ENCODE measurements around the gene MILR1.
"Not testable (repeated sequence)": the region's sequence is repeated elsewhere in the genome, so short reads cannot be mapped to it uniquely, and the experiment has no call there.

MILR1 gene

GRCh38 chr17:64418506-64419339 lies 30.2 kb upstream of the MILR1 start:
- peak; percentile 71 for TF ChIP-seq CTCF (IDR thresholded peaks at IDR 0.05; ENCODE audit: extremely low read depth, insufficient read depth, missing control alignments)
- peak; percentile 56 for DNase-seq (ENCODE audit: low spot score)
- in situ Hi-C loops (cut with MboI; ENCODE audit: low pct_unique_long_range_greater_than_20kb, low sequenced_read_pairs, unreplicated experiment): no loop called here

- peak; percentile 61 for DNase-seq (ENCODE audit: low spot score)
- peak; percentile 66 for TF ChIP-seq CTCF (IDR thresholded peaks at IDR 0.05; ENCODE audit: extremely low read depth, insufficient read depth, missing control alignments)
- in situ Hi-C loops (cut with MboI; ENCODE audit: low pct_unique_long_range_greater_than_20kb, low sequenced_read_pairs, unreplicated experiment): loop anchor here (5.0 to 10.0 kb wide), 3 partner anchors 67 to 235 kb away; no protein-coding TSS in a partner anchor
Observed at GRCh38 chr17:64420143-64420670, 28.7 kb upstream of the MILR1 start.

GRCh38 chr17:64422121-64422520 lies 26.8 kb upstream of the MILR1 start:
- not testable (repeated sequence) for DNase-seq (ENCODE audit: low spot score)
- in situ Hi-C loops (cut with MboI; ENCODE audit: low pct_unique_long_range_greater_than_20kb, low sequenced_read_pairs, unreplicated experiment): loop anchor here (5.0 to 10.0 kb wide), 3 partner anchors 65 to 233 kb away; no protein-coding TSS in a partner anchor

GRCh38 chr17:64423881-64424280 lies 25.0 kb upstream of the MILR1 start:
- no peak for TF ChIP-seq CTCF (IDR thresholded peaks at IDR 0.05; ENCODE audit: extremely low read depth, insufficient read depth, missing control alignments)
- in situ Hi-C loops (cut with MboI; ENCODE audit: low pct_unique_long_range_greater_than_20kb, low sequenced_read_pairs, unreplicated experiment): loop anchor here (5.0 to 10.0 kb wide), 3 partner anchors 63 to 231 kb away; no protein-coding TSS in a partner anchor
- DNase-seq (ENCODE audit: low spot score): no peak

GRCh38 chr17:64424324-64424849 lies 24.5 kb upstream of the MILR1 start:
- DNase-seq (ENCODE audit: low spot score): no peak
- in situ Hi-C loops (cut with MboI; ENCODE audit: low pct_unique_long_range_greater_than_20kb, low sequenced_read_pairs, unreplicated experiment): loop anchor here (5.0 to 10.0 kb wide), 3 partner anchors 63 to 230 kb away; no protein-coding TSS in a partner anchor
- TF ChIP-seq CTCF (IDR thresholded peaks at IDR 0.05; ENCODE audit: extremely low read depth, insufficient read depth, missing control alignments): no peak

- in situ Hi-C loops (cut with MboI; ENCODE audit: low pct_unique_long_range_greater_than_20kb, low sequenced_read_pairs, unreplicated experiment): loop anchor here (10.0 kb wide), 1 partner anchor 230 kb away; no protein-coding TSS in a partner anchor
- no peak for TF ChIP-seq CTCF (IDR thresholded peaks at IDR 0.05; ENCODE audit: extremely low read depth, insufficient read depth, missing control alignments)
- DNase-seq (ENCODE audit: low spot score): no peak
Observed at GRCh38 chr17:64425191-64425590, 23.7 kb upstream of the MILR1 start.

- in situ Hi-C loops (cut with MboI; ENCODE audit: low pct_unique_long_range_greater_than_20kb, low sequenced_read_pairs, unreplicated experiment): loop anchor here (10.0 kb wide), 1 partner anchor 228 kb away; no protein-coding TSS in a partner anchor
- DNase-seq (ENCODE audit: low spot score): no peak
- no peak for TF ChIP-seq CTCF (IDR thresholded peaks at IDR 0.05; ENCODE audit: extremely low read depth, insufficient read depth, missing control alignments)
Observed at GRCh38 chr17:64426596-64426995, 22.3 kb upstream of the MILR1 start.

All from GM13977 (cell line).